NCI-H510A (cell line): ENCODE data around the gene TRIM29.

Source experiments
- DNase-seq: peaks from one replicate; lab custom pipeline; 2025; lab: John Stamatoyannopoulos, UW

TRIM29 gene

GRCh38 chr11:120139316-120140069, 1.6 kb upstream of the TRIM29 start:
- DNase-seq = no peak

DNA sequence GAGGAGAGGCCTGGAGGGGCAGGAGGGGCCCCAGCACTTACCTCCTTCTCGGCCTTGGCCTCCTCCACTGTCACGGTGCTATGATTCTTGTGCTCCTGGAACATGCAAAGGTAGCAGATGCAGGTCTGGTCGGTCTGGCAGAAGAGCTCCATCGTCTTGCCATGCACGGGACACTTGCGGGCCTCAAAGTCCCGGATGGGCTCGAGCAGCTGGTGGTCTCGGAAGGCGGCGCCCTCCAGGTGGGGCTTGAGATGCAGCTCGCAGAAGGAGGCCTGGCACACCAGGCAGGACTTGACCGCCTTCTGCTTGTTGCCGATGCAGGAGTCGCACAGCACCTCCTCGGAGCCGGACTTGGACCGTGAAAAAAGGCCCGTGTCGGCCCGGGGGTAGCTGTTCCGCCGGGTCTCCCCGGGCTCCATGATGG, 714 bp downstream of the TRIM29 start:
- no peak for DNase-seq

DNA sequence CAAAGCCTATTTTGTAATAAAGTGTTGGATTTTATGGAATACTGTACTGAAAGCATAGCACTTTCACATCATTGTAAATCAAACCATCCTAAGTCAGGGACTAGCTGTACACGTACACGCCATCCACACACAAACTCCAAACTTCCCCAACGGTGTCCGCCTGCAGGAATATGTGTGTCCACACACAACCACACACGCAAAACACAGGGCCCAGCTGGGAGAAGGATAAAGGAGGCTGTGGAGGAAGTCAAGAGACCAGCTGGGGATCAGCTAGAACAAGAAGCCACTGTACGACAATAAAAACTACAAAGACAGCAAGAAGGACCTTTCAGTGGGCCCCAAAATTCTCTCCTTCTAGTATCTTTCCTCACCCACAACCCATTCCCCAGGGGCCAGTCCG, 1.6 kb downstream of the TRIM29 start:
- no peak for DNase-seq

GRCh38 chr11:120135838-120136237, 2.1 kb downstream of the TRIM29 start:
- no peak for DNase-seq

DNA sequence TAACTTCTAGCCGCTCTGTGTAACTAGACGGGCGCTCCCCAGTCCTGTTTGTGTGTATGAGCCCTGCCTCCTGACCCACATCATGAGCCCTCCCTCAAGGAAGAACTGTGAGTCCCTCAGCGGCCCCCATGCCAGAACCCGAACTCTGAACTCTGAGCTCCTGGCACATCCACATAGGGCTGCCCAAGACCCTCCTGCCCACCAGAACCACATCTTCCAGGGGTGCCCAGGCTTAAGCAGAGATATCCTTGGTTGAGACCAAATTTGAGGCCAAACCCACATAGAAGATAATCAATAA, 3.0 kb downstream of the TRIM29 start:
- no peak for DNase-seq

GRCh38 chr11:120134106-120134930, 3.6 kb downstream of the TRIM29 start:
- no peak for DNase-seq

GRCh38 chr11:120133216-120134105, 4.5 kb downstream of the TRIM29 start:
- DNase-seq = no peak

DNA sequence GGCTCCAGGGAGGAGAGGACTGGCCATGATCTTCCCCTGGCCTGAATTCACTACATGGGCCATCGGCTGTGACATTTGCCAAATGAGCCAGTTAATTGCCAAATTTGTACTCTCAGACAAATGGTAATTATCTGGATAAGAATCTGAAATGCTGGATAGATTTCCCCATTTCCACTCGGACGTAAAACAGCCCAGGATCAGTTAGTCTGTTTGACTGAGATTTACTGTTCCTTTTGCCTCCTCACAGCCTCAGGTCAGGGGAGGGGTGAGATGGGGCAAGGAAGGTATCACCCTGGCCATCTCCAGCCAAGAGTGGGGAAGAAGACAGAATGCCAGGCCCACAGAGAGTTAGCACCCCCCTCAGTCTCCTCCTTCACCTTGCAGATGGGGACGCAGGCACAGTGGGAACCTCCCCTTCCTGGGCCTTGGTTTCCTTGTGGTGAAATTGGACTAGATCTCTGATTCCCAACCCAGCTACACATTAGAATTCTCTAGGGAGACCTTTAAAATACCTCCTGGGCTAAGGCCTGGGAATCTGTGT, 5.2 kb downstream of the TRIM29 start:
- no peak for DNase-seq

- DNase-seq = no peak
Observed at GRCh38 chr11:120131941-120132644, 5.8 kb downstream of the TRIM29 start.

- DNase-seq = no peak
Observed at GRCh38 chr11:120130991-120131760, 6.7 kb downstream of the TRIM29 start.

GRCh38 chr11:120130176-120130980, 7.5 kb downstream of the TRIM29 start:
- DNase-seq = no peak

DNA sequence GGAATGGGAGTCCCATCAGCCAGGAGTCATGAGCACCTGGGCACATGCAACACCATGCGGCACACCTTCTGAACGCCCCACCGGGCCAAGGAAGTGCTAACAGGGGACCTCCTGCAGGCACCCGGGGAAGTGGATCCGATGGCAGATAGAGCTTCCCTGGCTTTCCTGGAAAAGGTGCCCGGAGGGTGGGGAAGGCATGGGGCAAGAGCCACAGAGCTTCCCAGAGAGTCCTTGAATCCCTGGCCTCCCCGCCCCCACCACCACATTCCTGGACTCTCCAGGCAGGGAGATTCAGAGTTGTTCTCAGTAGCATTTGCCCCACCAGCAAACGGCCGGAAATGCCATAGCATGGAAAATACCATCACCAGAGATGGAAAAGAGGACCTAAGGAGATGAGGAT, 8.3 kb downstream of the TRIM29 start:
- DNase-seq = no peak

DNA sequence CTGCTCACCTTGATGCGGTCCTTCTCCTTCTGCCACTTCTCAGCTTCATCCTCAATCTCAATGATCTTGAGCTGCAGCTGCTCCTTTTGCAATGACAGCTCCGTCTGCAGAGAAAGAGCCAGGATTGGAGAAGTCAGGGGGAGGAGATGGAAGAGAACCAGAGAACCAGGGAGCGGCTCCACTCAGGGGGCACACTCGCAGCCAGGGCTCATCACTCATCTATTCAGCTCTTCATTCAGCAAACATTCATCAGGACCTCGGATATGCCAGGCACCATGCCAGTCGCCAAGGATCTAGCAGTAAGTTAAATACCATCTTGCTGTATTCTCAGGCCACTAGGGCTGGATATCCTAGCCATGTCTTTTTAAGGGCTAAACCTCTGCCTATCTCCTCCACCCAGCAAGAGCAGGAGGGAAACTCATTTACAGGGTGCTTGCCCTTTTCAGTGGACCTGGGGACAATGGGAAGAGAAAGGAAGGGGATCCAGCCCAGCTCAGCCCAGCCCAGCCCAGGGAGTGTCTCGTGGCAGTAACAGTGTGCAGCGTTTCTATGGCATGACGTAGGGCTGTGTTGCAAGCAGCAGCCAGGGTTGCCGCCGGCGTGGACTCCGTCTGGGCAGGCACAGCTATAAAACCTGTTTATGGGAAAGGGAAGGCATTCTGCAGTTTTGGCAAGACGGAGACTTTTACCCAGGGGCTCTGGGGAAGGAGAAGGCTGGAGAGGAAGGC, 9.4 kb downstream of the TRIM29 start:
- no peak for DNase-seq

GRCh38 chr11:120127236-120127635, 10.7 kb downstream of the TRIM29 start:
- DNase-seq = no peak

GRCh38 chr11:120126620-120127019, 11.3 kb downstream of the TRIM29 start:
- no peak for DNase-seq

- DNase-seq = no peak
Observed at GRCh38 chr11:120125509-120125908, 12.4 kb downstream of the TRIM29 start.

DNA sequence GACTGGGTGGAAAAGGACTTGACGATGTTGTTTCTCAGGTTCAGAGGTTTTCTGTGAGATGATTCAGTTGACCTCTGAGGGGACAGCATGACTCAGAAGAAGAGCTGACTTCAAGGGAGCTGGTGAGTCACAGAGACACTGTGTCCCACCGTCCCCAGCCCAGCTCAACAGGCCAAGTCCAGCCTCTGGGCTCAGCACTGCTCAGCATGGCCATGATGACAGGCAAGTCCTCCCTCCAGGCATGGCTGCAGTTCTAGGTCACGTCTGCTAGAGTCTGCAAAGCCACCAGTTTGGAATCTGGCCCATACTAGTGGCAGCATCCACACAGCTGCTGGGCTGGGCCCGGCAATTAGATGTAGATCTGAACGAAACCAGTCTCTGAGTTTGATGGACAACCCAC, 12.9 kb downstream of the TRIM29 start:
- DNase-seq = no peak

GRCh38 chr11:120124355-120124754, 13.6 kb downstream of the TRIM29 start:
- DNase-seq = no peak

- no peak for DNase-seq
Observed at GRCh38 chr11:120123946-120124345, 14.0 kb downstream of the TRIM29 start.
